GM12892 (cell line): ENCODE data around the gene PRAMEF26.
"Not testable (repeated sequence)": the region's sequence is repeated elsewhere in the genome, so short reads cannot be mapped to it uniquely, and the experiment has no call there.

ENCODE experiments used
- POLR2A ChIP-seq: IDR thresholded peaks from 2 replicates; pipeline ENCODE4 v1.6.1; 2011; ENCODE audit warnings: low read depth, low read length, control low read depth
- POLR2AphosphoS5 ChIP-seq: IDR thresholded peaks from 2 replicates; pipeline ENCODE4 v1.6.1; 2011; ENCODE audit warnings: low read depth, low read length, control low read depth
- TAF1 ChIP-seq: IDR thresholded peaks from 2 replicates; pipeline ENCODE4 v1.6.1; 2011; ENCODE audit warnings: low read depth, mild to moderate bottlenecking, control low read depth, low read length, borderline replicate concordance

GRCh38 chr1:13171548-13171947 is 15.7 kb upstream of the PRAMEF26 start, which contains the start of gene PRAMEF9:
- TF ChIP-seq POLR2A, POLR2AphosphoS5, TAF1: not testable (repeated sequence)
